ENCODE measurements around the gene DEPDC7. TPM values are rescaled to one million over a fixed set of nuclear protein-coding genes. Genes with fewer than 3 reads are reported as not detected.

Gene DEPDC7
- total RNA-seq, 1 experiment from 2014 or later, result 4.4 TPM

- Histone ChIP-seq H2BK12ac (ENCODE audit: insufficient read length, low read depth, low read length) (no peak overlapping the region), H3K9ac (ENCODE audit: extremely low read depth, insufficient read length, low read length) (no peak overlapping the region), H2AFZ (ENCODE audit: low read length) (no peak overlapping the region), H4K20me1 (ENCODE audit: control insufficient read depth, insufficient read depth, insufficient read length) (no peaks in the 10 kb centered on the region), H2BK20ac (ENCODE audit: low read depth, low read length, poor library complexity, severe bottlenecking) (no peak overlapping the region), H3K18ac (ENCODE audit: insufficient read length, low read depth, low read length) (no peak overlapping the region), H2BK5ac (ENCODE audit: insufficient read length, low read length) (no peak overlapping the region), H3K27ac (ENCODE audit: insufficient read length, low read depth, low read length) (no peak overlapping the region), H2BK120ac (ENCODE audit: low read depth, low read length, poor library complexity, severe bottlenecking) (no peak overlapping the region), H3K79me2 (ENCODE audit: insufficient read depth, low read length) (no peaks in the 10 kb centered on the region), H2BK15ac (ENCODE audit: low read depth, low read length) (no peak overlapping the region), H3K4me2 (ENCODE audit: insufficient read depth, insufficient read length, low read length) (no peak overlapping the region), H3K27me3 (ENCODE audit: insufficient read depth, low read length) (no peaks in the 10 kb centered on the region), H3K23ac (ENCODE audit: insufficient read length, low read depth, low read length) (no peak overlapping the region), H3K4ac (ENCODE audit: low read depth, low read length) (no peak overlapping the region), H3K56ac (ENCODE audit: insufficient read length, low read depth, low read length) (no peak overlapping the region), H4K5ac (ENCODE audit: insufficient read length, low read depth, low read length) (no peak overlapping the region), H3T11ph (ENCODE audit: low read length) (no peak overlapping the region), H4K91ac (ENCODE audit: insufficient read length, low read depth, low read length) (no peak overlapping the region), H2AK5ac (ENCODE audit: insufficient read length, low read length) (no peak overlapping the region), H3K4me1 (ENCODE audit: insufficient read depth, low read length) (no peaks in the 10 kb centered on the region), H3K79me1 (ENCODE audit: insufficient read depth, low read depth, low read length, poor library complexity, severe bottlenecking) (no peaks in the 10 kb centered on the region), H4K8ac (replicated peaks; ENCODE audit: insufficient read length, low read depth, low read length) (no peak overlapping the region), H3K9me3 (ENCODE audit: control insufficient read depth, low read depth, low read length) (no peaks in the 10 kb centered on the region), H3K14ac (ENCODE audit: insufficient read depth, low read length) (no peak overlapping the region), H3K23me2 (ENCODE audit: insufficient read length, low read depth, low read length, poor library complexity, severe bottlenecking) (no peaks in the 10 kb centered on the region)
- H3K9me3 Mint-ChIP-seq, result no peaks in the 10 kb centered on the region
- TF ChIP-seq CTCF (conservative IDR thresholded peaks at IDR 0.05), result no peak
- no peak overlapping the region for H3K4me3 Mint-ChIP-seq
- no peak for DNase-seq
- H3K27me3 Mint-ChIP-seq (ENCODE audit: low read depth), result no peaks in the 10 kb centered on the region
- WGBS (ENCODE audit: extremely low coverage, insufficient read length, low lambda C conversion rate), result no CpG with 5 or more reads among the region's 2 CpGs
- peaks cover 15 to 24% (median 23%) of the 10 kb centered on the region in 3 experiments for H3K36me3 Mint-ChIP-seq (ENCODE audit: insufficient read depth in 1 of 3, low read depth in 3 of 3)
- H3K27ac Mint-ChIP-seq, result 0 out of 7 replicates have a peak overlapping the region, but pooled peaks of 1 of the 3 experiments have one; percentile 44
- H3K4me1 Mint-ChIP-seq, result peaks cover 14 to 18% of the 10 kb centered on the region in 2 experiments
Measured at GRCh38 chr11:33052231-33052630, 36.6 kb downstream of the DEPDC7 start.

All from H9 (cell line).